ENCODE results near the gene BCL11A. TPM values are rescaled to one million over a fixed set of nuclear protein-coding genes. Genes with fewer than 3 reads are reported as not detected.

Gene BCL11A
- total RNA-seq, 4 donors from 2014 or later: 23.9 to 46.2 (median 33.8) TPM

GRCh38 chr2:60486551-60486950 is 66.9 kb downstream of the BCL11A start:
- peaks cover 0 to 39% (median 6%) of the 10 kb centered on the region in 3 donors for H3K4me1 ChIP-seq
- TF ChIP-seq POLR2A (IDR thresholded peaks at IDR 0.05): no peak
- TF ChIP-seq CTCF (IDR thresholded peaks at IDR 0.05): no peak
- H3K27me3 ChIP-seq: no peaks in the 10 kb centered on the region
- H3K27ac ChIP-seq: no peak overlapping the region
- WGBS, 2 donors: 66 to 76% methylated on average over 3 of the region's 3 CpGs
- no peak overlapping the region for H3K4me3 ChIP-seq
- H3K9me3 ChIP-seq: no peaks in the 10 kb centered on the region
- intact Hi-C loops (cut with DNase I): no loop called here
- peaks cover 0 to 9% (median 0%) of the 10 kb centered on the region in 3 donors for H3K36me3 ChIP-seq
- DNase-seq: no peak

GRCh38 chr2:60486067-60486466 is 67.4 kb downstream of the BCL11A start:
- Histone ChIP-seq H3K9me3 (no peaks in the 10 kb centered on the region), H3K36me3 (peaks cover 0 to 9% (median 0%) of the 10 kb centered on the region in 3 donors), H3K27ac (no peak overlapping the region), H3K4me1 (peaks cover 0 to 39% (median 9%) of the 10 kb centered on the region in 3 donors), H3K4me3 (no peak overlapping the region), H3K27me3 (no peaks in the 10 kb centered on the region)
- WGBS, 2 donors: 57 to 86% methylated on average over 1 of the region's 1 CpG
- DNase-seq: no peak
- TF ChIP-seq CTCF (IDR thresholded peaks at IDR 0.05) (no peak), POLR2A (IDR thresholded peaks at IDR 0.05) (no peak)
- intact Hi-C loops (cut with DNase I): no loop called here

- TF ChIP-seq POLR2A (IDR thresholded peaks at IDR 0.05): no peak
- no peak for TF ChIP-seq CTCF (IDR thresholded peaks at IDR 0.05)
- H3K9me3 ChIP-seq: no peaks in the 10 kb centered on the region
- 75 to 88% methylated on average over 4 to 5 of the region's 5 CpGs for WGBS, 2 donors
- H3K27me3 ChIP-seq: no peaks in the 10 kb centered on the region
- H3K4me1 ChIP-seq: peaks cover 0 to 42% (median 11%) of the 10 kb centered on the region in 3 donors
- peaks cover 0 to 9% (median 0%) of the 10 kb centered on the region in 3 donors for H3K36me3 ChIP-seq
- no peak for DNase-seq
- intact Hi-C loops (cut with DNase I): no loop called here
- no peak overlapping the region for H3K4me3 ChIP-seq
- H3K27ac ChIP-seq: no peak overlapping the region
Observed at GRCh38 chr2:60485550-60485949, 67.9 kb downstream of the BCL11A start.

- DNase-seq: no peak
- WGBS, 2 donors: 87 to 100% methylated on average over 2 to 4 of the region's 4 CpGs
- Histone ChIP-seq H3K27ac (no peak overlapping the region), H3K4me1 (peaks cover 0 to 46% (median 11%) of the 10 kb centered on the region in 3 donors), H3K36me3 (peaks cover 0 to 9% (median 0%) of the 10 kb centered on the region in 3 donors), H3K27me3 (no peaks in the 10 kb centered on the region), H3K9me3 (no peaks in the 10 kb centered on the region), H3K4me3 (no peak overlapping the region)
- intact Hi-C loops (cut with DNase I): no loop called here
- TF ChIP-seq CTCF (IDR thresholded peaks at IDR 0.05) (no peak), POLR2A (IDR thresholded peaks at IDR 0.05) (no peak)
Observed at GRCh38 chr2:60485055-60485454, 68.4 kb downstream of the BCL11A start.

GRCh38 chr2:60484133-60484645 is 69.3 kb downstream of the BCL11A start:
- DNase-seq: no peak

More at GRCh38 chr2:60484133-60484645, 69.3 kb downstream of the BCL11A start:
- Histone ChIP-seq H3K27ac (peak overlapping the region in 1 of 4 donors; percentile 20), H3K27me3 (no peaks in the 10 kb centered on the region), H3K9me3 (no peaks in the 10 kb centered on the region), H3K4me1 (peaks cover 3 to 55% (median 11%) of the 10 kb centered on the region in 3 donors), H3K36me3 (peaks cover 0 to 9% (median 0%) of the 10 kb centered on the region in 3 donors), H3K4me3 (no peak overlapping the region)
- WGBS, 2 donors: 46 to 53% methylated on average over 6 to 7 of the region's 7 CpGs
- TF ChIP-seq CTCF (IDR thresholded peaks at IDR 0.05) (no peak), POLR2A (IDR thresholded peaks at IDR 0.05) (no peak)
- intact Hi-C loops (cut with DNase I): no loop called here

Measured in esophagus squamous epithelium (tissue), 5 donors.